Measurements from ENCODE around the gene TEP1.

GRCh38 chr14:20382526-20382925, 30.8 kb downstream of the TEP1 start:
- TF ChIP-seq CTCF (IDR thresholded peaks at IDR 0.05; ENCODE audit: low read depth, low read length) (no peak), EZH2phosphoT487 (IDR thresholded peaks at IDR 0.05; ENCODE audit: low read depth) (no peak)

Measured in OCI-LY3 (cell line).